ENCODE results near the gene CLSTN2.

Gene CLSTN2

DNA sequence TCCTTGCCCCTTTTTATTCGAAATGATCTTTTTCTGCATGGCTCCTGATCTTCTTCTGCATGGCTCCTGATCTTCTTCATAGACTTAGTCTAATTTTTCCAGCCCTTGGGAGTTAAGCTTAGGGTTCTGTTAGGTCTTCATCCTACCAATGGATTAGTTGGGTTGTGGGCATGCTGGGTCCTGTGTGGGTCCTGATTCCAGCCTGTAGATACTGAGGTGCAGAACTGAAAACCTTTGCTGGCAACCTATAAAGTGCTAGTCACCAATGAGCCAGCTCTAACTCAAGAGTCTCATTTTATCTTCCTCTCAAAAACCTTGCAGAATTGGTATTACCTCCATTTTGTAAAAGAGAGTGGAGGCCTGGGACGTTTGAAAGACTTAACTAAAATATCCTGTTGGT, 229.2 kb downstream of the CLSTN2 start:
- TF ChIP-seq CTCF (IDR thresholded peaks at IDR 0.05) = no peak
- no peak overlapping the region for H3K4me3 ChIP-seq
- no peak for DNase-seq (ENCODE audit: low spot score)
- no peak overlapping the region for H3K27ac ChIP-seq

DNA sequence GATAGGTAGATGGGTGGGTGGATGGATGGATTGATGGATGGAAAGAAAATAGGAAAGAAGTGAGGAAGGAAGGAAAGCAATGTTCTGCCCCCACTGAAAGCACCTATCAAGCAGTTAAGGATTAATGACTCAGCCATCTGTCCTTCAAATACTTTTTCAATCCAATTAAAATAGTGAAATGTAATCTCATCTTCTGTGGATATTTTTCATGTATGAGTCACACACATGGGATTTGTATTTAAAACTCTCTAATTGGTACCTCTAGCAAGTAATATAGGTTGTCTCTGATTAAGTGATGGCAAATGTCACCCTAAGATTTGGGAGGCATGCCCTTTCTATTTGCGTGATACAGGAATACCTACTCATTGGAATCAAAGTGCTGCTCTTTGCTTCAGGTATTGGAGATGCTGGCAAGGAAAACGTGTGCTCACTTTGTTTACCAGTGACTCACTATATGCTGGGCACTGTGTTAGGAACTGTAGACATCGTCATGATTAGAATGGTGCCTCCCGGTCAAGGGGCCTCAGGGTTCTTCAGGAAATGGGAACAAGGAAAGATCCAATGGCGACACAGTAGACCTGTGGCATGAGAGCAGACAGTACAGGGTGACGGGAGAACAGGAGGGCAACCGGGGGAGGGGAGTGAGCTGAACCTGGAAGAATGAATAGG, 230.1 kb downstream of the CLSTN2 start:
- no peak for TF ChIP-seq CTCF (IDR thresholded peaks at IDR 0.05)
- no peak for DNase-seq (ENCODE audit: low spot score)
- Histone ChIP-seq H3K27ac (no peak overlapping the region), H3K4me3 (no peak overlapping the region)

- Histone ChIP-seq H3K27ac (no peak overlapping the region), H3K4me3 (no peak overlapping the region)
- DNase-seq (ENCODE audit: low spot score) = no peak
- TF ChIP-seq CTCF (IDR thresholded peaks at IDR 0.05) = no peak
These were observed 230.8 kb downstream of the CLSTN2 start for GRCh38 chr3:140165781-140166180.

DNA sequence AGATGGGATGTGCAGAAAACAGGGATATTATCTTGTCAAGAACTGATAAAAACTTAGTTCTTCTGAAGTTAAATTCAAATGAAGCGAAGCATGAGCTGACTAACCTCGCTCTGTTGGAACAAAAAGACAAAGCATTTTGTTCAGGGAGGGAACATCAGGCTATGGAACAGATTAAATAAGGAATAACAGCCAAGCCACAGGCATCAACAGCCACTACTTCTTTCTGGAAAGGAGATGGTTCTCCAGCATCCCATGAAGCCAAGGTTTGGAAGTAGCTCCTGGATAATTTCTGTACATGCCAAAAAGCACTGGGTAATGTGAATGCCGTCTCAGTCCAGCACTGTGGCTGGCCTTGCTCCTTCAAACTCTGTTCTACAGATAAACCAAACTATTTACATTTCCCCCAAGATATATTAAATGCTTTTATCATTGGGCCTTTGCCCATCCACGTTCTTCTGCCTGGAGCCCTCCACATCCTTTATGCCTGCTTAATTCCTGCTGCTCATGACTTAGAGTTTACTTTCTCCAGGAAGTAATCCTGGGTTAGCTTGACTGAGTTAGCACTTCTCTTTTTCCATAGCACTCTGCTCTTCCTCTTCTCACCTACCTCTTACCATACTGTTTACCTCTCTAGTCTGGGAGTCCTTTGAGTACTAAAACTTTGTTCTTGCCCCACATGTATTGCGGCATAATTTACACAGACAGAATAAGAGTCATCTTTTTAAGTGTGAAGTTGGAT, 232.0 kb downstream of the CLSTN2 start:
- Histone ChIP-seq H3K4me3 (no peak overlapping the region), H3K27ac (no peak overlapping the region)
- DNase-seq (ENCODE audit: low spot score) = no peak
- TF ChIP-seq CTCF (IDR thresholded peaks at IDR 0.05) = no peak

- no peak for TF ChIP-seq CTCF (IDR thresholded peaks at IDR 0.05)
- no peak for DNase-seq (ENCODE audit: low spot score)
- H3K27ac ChIP-seq = no peak overlapping the region
- H3K4me3 ChIP-seq = no peak overlapping the region
These were observed 232.8 kb downstream of the CLSTN2 start for GRCh38 chr3:140167600-140168281.

GRCh38 chr3:140170612-140171011, 235.6 kb downstream of the CLSTN2 start:
- DNase-seq (ENCODE audit: low spot score) = no peak
- no peak for TF ChIP-seq CTCF (IDR thresholded peaks at IDR 0.05)
- no peak overlapping the region for H3K4me3 ChIP-seq
- no peak overlapping the region for H3K27ac ChIP-seq

Data from coronary artery (tissue), 2 donors.